Activated effector memory CD4-positive, alpha-beta T cell treated with anti-CD3 and anti-CD28 coated beads, Interleukin-2, amount 50 U/mL, for 16 hours (primary cell): ENCODE measurements around the gene HOMER3.

Experiments used
- DNase-seq: peaks from one replicate; pipeline ENCODE4 v3.0.0-alpha.2; 2020

HOMER3 gene

DNA sequence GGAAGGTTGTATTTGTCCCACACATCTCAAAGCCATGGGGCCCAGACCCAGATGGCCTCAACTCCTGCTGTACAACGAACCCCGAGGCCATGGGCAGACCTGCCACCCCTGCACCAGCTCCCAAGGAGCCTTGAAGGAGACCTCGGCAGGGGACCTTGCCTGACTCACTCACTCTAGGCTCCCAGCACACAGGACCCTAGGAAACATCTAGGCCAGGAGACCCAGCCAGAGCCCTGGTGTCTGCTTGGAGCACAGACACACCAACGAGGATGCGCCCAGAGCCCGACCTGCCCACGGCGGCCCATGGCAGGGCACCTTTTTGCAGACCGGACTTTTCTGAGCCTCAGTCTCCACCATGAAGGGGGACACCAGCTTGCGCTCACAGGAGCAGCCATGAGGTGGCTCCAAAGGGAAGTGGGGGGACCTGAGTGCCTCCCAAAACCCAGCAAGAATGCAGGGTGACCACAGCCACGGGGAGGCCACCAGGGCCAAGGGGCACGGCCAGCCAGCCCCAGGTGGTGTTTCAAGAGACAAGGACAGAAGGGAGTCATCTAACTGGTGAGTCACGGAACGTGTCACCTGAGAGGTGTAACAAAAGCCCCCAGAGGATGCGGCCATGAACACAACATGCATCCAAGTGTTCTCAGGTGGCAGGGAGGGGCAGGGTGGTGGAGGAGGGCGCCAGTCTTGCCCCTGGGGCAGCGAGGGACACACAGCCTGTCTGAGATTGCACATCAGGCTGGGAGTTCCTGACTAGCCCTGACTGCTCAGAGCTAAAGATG lies 40.1 kb downstream of the HOMER3 start:
- DNase-seq, result no peak

DNA sequence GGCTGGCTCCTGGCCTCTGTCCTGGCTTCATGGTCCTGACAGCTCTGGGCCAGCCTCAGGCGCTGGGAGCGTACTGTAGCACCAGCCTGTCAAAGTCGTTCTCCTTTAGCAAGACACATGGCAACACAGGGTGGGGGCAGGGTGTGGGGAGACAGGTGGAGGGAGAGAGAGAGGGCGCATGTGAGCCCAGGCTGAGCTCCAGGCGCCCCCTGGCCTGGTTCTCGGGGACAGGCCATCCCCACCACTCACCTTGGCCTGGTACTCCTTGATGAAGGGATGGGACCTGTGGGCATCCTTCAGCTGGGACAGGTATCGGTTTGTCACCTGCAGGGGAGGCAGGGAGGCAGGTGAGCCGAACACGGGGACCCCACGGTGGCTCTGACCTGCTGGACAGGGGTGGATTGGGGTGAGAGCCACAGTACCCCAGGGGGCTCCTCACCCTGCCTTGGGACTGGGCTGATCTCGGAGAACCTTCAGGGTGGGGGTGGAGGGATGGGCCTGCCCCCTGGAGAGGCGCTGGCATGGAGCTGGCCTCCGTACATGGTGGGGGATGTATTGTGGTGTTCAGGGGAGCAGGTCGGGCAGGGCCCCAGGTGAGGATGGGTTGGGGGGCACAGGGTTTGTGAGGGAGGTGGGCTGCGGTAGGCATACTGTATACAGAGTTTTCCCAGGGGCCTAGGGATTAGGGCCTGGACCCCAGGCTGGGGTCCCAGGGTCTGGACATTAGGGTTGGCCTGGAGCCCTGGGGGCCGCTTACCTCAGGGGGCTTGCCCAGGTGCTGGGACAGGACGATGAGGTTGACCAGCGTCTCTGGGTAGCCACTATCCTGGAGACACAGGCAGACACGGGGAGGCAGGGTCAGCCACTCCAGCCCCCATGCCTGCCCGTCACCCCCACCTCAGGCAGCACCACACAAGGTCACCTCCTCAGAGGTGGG lies 41.1 kb downstream of the HOMER3 start:
- DNase-seq, result no peak

DNA sequence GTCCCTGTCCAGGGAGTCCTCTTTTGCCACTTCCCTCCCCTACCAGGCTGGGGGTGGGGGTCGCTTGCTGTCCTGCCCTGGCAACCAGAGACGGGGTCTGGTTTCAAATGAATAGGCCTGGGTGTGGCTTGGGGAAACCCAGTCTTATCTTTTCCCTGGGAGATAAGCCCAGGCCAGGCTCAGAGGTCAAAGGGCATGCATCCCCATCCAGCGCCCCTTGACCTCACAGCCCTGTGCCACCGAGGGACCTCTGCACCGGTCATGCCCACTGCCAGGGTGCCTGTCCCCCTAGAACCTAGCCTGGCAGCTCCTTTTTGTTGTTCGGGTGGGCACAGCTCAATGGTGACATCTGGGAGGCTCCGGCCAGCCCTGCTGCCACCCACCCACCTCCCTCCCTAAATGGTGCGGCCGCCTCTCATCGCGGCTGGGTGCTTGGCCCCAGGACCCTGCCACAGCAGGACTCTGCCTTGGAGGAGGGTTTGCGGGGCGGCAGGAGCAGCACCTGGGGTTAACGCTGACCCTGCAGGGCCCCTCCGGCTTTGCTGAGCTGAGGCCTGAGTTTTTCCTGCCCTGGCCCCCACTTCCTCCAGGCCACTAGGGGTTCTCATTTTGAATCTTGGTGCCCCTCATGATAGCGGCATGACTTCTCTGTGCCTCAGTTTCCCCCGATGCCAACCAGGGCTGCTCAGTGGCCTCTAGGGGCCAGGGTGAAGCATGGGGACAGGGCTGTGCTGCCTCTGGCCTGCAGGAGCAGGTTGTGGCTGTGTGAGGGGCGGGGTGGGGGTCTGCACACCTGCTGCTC lies 42.2 kb downstream of the HOMER3 start:
- DNase-seq, result no peak

DNA sequence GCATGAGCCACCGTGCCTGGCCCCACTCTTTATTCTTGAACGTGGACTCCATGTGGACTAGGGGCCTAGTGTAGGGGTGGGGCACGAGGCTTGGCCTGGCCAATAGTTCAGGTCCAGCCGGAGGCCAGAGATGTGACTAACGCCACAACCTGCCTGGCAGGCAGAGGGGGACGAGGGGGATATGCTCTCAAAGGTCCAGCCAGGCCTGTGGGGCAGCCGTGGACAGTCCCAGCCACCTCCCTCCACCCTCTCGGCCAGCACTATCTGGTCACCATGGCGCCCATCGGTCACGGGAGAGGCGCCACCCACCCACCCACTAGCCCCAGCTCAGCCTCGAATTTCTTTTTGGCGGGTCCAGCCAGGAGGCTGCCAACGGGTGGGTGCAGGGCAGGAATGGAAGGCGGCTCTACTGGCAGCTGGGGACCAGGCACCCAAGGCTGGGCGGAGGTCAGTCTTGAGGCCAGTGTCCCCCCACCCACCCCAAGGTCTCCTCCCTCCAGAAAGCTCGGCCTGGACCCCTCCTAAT lies 42.9 kb downstream of the HOMER3 start:
- no peak for DNase-seq

DNA sequence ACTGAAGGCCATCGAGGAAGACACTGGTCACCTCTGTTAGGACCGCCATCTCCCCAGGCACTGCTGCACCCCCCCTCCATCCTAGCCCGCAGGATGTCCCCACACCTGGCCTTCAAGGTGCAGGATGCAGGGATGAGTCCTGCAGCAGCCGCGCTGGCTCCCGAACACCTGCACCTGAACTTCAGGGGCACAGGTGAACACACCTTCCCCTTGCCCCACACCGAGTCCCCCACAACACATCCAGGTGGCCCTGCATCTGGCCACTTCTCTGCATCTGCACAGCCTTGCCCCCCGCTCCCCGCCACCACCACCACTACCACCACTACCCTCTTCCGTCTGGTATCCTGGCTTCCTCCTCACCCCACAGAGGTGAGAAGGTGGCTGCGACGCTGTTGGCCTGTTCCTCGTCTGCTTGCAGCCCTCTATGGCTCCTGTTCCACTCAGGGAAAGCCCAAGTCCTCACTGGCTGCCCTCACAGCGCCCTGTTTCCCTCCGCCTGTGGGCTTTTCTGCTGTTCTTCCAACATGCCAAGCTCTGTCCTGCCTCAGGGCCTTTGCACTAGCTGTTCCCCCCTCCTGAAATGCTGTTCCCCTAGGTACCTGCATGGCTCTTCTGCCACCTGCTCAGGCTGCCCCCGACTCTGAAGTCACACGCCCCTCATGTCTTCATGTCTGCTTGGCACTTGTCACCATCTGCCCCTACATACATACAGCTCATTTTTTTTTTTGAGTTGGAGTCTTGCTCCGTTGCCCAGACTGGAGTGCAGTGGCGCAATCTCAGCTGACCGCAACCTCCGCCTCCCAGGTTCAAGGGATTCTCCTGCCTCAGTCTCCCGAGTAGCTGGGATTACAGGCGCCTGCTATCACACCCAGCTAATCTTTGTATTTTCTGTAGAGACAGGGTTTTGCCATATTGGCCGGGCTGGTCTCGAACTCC lies 43.7 kb downstream of the HOMER3 start:
- DNase-seq, result no peak

DNA sequence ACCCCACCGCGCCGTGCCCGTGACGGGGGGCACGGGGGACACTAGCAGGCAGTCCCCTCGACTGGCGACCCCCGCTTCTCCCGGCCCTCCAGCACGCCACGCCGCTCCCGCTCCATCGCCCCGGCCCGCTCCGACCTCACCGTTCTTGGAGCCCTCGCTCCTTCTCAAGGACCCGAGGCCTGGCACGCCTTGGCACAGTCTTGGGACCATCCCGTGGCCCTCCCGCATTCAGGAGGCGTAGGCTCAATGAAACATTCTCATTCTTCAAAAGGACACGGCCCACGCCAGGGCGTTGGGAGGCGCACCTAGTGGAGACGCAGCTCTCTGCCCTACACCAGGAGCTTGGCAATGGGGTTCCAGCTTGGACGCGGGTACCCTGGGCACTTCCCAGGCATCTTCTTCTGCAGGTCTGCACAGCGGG lies 44.6 kb downstream of the HOMER3 start:
- no peak for DNase-seq

DNA sequence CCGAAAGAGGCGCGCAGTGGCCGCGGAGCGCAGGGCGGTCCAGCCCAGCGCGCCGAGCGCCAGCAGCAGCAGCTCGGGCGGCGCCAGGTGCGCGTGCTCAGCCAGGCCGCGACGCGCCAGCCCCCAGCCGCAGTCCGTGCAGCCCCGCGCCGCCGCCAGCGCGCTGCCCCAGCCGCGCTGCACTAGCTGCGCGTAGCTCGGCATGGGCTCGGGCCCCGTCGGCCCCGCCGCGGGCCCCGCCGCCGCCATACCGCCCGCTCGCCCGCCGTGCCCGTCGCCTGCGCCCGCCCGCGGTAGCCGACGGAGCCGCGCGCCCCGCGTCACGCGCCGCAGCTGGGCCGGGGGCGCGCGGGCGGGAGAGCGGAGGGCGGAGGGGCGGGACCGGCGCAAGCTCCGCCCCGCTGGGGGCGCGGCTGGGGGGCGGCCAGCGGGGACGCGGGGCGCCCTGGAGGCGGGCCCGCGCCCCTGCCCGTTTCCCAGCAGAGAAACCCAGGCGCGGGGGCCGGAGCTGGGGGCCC lies 45.1 kb downstream of the HOMER3 start, which contains the start of gene CERS1:
CERS1 (minus strand) TSS at position 335 of the 518 bp plus-strand sequence; CDS start at position 249, 86 bp downstream.
- no peak for DNase-seq

DNA sequence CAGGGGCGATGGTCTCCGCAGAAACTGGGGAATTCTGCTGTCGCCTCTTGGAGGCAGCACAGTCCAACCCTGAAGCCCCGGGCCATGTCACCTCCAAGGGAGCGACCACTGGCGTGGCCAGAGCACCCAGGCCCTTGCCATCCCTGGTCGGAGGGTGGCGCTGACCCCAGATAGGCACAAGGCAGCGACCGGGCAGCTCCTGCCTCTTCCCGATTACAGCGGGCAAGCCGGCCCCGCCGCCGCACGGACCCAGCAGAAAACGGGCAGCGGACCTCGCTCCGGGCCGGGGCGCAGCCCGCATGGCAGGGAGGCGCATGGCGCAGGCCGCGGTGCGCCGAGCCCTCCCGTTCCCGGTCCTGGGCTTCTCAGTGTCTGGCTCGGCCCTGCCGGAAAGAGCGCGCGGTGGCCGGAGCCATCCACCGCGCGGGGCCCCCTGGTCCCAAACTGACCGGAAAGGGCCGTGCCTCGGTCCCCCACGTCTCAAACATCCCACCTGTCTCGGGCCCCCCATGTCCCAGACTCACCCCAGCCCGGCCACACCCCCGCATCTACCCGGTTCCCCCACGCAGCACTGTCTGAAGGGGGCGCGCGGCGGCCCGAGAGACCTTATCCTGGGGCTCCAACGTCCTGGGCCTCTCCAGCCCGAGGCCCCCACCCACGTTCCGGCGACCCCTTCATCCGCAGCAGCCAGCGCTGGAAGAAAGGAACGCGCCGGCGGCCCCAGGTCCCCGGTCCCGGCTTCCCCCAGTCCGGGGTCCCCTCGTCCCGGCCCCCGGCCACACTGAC lies 45.8 kb downstream of the HOMER3 start:
- DNase-seq, result no peak

DNA sequence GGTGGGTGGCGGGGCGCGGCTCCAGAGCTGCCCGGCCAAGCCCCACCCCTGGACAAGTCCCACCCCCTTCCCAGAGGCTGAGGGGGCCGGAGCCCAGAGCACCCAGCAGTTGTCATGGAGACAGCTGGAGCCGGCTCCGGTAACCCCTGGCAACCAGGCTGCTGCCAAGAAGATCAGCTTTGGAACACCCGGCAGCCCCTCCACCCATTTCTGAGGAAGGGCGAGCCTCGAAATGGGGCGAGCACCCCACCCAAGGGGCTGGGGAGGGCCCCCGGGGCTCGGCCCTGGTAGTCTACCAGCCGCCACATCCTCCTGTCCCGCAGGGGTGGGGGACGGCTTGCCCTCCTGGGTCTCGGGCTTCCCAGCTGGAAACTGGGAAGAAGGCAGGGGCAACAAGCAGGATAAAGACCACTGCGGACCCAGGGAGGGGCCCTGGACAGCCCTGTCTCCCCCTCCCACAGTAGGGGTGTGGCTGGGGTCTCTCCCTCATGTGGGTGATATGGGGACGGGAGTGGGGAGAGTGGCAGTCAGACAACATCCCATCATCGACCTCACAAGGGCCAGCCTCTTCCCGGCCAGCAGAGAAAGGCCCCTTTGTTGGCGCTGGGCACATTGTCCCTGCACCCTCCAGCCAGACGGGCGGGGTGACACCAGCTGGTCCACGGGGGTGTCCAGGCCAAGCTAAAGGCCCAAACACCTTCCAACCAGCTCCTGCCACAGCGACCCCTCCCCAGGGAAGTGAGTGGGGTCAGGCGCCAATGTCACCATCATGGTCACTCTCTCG lies 46.6 kb downstream of the HOMER3 start:
- DNase-seq, result no peak

DNA sequence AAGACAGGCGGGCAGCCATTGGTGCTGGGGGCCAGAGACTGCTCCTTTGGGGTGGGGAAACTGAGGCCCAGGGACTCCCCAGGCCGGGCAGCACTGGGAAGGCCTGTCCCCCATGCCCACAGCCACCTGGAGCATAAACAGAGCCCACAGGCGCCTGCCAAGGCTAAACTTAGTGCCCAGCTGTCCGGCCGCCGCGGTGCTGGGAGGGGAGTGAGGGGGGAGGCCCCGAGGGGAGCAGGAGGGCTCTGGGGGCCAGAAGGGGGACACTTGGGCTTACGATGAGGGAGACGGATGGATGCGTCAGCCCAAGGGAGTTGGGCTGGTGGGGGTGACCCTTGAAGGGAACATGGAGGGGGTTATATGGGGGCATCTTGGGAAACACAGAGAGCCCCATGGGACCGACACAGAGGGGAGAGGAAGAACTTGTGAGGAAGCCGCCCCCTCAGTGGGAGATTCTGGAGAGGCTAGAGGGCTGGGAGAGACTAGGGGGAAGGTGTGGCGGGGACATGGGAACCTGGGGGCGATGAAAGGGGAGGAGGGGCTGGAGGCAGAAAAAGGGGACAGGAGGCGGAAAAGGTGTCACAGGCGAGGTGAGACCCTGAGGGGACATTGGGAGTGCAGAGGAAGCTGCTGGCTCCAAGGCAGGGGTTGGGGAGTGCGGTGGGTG lies 47.3 kb downstream of the HOMER3 start:
- no peak for DNase-seq

DNA sequence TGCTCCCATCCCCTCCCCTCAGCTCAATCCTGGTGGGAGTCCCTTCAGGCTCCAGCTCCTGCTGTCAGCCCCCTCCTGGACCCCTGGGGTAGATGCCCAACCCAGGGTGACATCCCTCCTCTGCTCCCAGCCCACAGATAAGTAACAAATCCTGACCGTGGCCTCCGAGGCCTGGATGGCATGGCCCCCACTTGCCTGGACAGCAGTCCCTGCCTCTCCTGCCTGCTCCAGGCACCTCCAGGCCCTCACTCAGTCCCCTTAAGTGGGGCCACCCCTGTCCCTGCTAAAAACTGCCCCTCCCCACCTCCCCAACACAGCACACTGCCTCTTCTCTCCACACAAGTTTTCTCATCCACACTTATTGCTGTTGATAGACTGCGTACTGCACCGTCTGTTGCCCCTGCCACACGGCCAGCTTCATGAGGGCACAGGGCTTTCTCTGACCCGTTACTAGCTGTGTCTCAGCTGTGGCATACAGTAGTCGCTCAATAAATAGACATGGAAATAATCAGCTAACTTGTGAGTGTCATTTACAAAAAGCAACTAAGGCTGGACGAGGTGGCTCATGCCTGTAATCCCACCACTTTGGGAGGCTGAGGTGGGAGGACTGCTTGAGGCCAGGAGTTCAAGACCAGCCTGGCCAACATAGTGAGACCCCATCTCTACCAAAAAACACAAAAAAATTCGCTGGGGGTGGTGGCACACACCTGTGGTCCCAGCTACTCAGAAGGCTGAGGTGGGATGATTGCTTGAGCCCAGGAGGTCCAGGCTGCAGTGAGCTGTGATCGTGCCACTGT lies 50.9 kb downstream of the HOMER3 start:
- DNase-seq, result no peak

DNA sequence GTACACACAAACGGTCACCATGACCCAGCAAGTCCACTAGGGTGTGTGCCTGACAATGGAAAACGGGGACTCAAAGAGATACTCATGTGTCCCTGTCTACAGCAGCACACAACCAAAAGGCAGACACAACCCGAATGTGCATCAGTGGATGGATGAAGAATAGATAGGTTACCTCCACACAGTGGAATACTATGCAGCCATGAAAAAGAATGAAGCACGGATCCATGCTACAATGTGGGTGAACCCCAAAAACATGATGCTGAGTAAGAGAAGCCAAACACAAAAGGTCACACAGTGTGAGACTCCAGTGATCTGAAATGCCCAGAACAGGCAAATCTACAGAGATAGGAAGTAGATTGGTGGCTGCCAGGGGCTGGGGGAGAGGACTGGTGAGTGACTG lies 54.0 kb downstream of the HOMER3 start:
- no peak for DNase-seq

DNA sequence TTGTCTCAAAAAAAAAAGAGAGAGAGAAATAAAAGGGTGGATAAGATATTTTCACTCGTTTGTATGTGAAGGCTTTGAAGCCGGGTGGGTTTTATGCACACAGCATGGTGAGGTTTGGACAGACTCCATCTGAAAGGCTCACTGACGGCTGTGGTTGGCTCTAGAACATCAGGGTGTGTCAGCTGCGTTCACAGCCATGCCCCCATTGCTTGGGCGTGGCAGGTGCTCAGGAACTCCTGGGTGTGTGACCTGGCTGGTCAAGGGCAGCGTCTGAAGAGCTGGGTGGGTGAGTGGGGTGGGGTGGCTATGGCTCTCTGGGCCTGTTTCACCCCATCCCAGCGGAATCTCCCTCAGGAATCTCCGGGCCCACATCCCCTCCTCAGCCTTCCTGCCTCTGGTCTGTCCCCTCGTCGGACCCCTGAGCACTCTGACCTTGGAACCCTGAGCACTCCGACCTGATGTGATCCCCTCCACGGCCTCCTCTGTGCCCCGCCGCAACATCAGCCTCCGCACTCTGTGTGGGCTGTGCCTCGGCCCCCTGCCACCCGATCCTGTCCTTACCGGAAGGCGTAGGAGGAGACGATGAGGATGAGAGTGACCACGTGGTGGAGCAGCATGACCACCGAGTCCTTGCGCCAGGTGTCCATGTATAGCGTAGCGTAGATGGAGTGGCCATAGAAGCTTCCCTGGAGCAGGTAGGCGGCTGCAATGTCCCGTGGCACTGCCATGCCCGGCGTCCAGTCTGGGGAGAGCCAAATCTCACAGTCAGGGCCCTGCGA lies 57.3 kb downstream of the HOMER3 start:
- no peak for DNase-seq

DNA sequence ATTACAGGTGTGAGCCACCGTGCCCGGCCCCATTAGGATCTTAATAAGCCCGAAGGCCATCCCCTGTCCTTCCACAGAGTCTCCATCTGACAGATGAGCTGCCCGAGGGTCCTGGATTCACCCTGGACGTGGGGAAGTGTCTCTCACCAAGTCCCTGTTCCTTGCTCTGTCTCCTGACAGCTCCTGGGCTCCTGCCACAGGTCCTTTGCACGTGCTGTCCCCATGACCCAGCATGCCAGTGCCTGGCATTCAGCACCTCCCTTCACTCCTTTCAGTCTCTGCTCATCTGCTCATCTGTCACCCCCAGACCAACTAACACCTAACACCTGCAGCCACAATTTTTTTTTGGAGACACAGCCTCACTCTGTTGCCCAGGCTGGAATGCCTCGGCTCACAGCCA lies 59.5 kb downstream of the HOMER3 start:
- DNase-seq, result no peak

DNA sequence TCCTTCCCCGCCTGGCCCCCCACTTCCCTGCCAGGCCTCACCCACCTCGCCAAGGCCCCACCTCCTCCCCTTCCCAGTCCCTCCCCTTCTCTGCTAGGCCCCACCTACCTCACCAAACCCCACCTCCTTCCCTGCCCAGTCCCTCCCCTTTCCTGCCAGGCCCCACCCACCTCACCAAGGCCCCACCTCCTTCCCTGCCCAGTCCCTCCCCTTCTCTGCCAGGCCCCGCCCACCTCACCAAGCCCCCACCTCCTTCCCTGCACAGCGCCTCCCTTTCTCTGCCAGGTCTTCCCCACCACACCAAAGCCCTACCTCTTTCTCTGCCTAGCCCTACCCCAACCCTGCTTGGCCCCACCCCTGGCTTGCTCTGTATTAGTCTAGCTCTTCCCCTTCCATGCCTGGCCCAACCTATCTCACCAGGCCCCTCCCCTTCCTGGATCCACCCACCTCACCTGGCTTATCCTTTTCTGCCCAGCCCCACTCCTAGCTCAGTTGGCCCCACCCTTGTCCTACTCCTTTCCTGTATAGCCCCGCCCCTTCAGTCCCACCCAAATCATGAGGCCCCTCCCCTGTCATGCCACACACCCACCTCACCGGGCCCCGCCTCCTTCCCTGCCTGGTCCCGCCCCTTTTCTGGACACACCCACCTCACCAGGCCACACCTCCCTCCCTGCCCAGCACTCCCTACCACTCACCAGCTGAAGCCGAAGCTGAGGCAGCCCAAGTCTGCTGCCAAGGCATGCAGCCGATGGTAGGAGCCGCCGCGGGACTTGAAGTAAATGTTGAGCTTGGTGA lies 61.2 kb downstream of the HOMER3 start:
- DNase-seq, result no peak
